ENCODE results near the gene CROCC2.

GRCh38 chr2:240957656-240958365 is 51.7 kb downstream of the CROCC2 start:
- TF ChIP-seq CTCF (IDR thresholded peaks at IDR 0.05; ENCODE audit: insufficient read depth, low read length, poor library complexity, severe bottlenecking): no peak
- no peak for TF ChIP-seq EZH2phosphoT487 (conservative IDR thresholded peaks at IDR 0.05; ENCODE audit: low read length)
